HG03139 (cell line): Measurements from ENCODE around the gene IL32.

ENCODE experiments used
- ATAC-seq: cut with Tn5 transposase; IDR thresholded peaks from one replicate; pipeline ENCODE4 v1.9.1; 2021; ENCODE audit not compliant: unreplicated experiment

Gene IL32, protein sequence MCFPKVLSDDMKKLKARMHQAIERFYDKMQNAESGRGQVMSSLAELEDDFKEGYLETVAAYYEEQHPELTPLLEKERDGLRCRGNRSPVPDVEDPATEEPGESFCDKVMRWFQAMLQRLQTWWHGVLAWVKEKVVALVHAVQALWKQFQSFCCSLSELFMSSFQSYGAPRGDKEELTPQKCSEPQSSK

DNA sequence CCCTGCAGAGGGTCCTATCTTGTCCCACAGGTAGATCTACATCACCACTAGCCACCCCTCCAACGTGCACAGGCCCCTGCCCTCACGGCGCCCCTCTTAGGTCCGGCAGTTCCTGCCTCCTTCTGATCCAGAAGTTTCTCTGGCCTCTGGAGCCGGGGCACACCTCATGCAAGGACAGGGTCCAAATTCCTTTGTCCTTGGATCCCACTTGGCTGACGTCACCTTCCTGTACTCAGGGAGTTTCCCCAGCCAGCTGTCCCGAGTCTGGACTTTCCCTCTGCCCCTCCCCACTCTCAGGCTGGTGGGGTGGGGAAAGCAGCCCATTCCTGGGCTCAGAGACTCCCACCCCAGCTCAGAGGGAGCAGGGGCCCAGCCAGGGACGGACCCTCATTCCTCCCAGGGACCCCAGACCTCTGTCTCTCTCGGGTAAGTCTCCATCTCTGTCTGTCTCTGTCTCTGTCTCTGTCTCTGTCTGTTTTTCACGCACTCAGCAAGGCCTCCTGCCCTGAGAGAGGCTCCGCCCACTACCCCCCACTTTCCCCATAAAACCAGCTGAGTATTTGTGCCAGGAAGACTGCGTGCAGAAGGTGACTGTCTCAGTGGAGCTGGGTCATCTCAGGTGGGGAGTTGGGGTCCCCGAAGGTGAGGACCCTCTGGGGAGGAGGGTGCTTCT, at the start of gene IL32:
TSS of gene IL32 (plus strand) at position 572 of the 673 bp plus-strand sequence. CDS start 172 bp downstream, outside the sequence.
- ATAC-seq: no peak

DNA sequence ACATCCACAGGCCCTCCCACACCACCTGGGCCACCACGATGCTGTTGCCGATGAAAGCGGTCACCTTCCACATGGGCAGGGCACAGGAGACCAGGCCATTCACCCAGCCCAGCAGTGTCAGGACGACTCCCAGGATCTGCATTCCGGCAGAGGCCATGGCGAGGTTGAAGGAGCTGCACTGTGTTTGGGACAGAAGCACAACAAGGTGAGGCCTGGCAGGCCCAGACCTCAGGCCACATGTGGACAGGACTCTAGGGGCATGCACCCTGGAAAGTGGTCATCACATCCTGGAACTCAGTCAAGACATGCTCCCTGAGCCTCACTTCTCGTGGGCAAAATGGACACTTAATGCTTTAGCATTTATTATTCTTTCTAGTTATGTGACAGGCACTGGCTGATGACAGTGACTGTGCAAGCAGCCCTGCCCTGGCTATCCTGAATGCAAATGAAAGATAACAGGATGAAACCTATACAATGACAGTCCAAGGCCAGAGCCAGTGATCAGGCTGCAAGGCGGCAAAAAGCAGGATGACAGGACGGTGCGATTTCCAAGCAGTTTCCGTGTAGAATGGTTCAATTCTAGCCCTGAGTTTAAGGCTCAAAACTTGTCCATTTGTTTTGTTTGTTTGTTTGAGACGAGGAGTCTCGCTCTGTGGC, 49.4 kb upstream of the IL32 start:
- no peak for ATAC-seq

DNA sequence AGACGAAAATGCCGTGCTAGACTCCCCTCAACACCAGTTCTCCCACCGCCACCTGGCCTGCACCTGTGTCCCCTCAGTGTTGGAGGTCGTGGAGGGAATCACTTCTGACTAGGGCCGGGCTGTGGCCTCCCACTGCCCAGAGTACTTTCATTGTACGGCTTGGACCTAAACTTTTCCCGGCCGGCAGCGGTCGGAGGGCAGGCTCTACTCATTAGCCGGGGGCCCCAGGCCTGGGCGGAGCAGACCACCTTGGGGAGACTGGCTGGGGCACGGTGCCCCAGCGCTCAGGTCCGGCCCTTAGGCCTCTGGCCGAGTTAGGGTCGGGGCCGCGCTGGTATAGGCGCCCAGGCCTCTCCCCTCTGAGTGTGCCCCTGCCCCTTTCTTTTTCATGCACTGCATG, 48.1 kb upstream of the IL32 start:
- ATAC-seq: no peak

DNA sequence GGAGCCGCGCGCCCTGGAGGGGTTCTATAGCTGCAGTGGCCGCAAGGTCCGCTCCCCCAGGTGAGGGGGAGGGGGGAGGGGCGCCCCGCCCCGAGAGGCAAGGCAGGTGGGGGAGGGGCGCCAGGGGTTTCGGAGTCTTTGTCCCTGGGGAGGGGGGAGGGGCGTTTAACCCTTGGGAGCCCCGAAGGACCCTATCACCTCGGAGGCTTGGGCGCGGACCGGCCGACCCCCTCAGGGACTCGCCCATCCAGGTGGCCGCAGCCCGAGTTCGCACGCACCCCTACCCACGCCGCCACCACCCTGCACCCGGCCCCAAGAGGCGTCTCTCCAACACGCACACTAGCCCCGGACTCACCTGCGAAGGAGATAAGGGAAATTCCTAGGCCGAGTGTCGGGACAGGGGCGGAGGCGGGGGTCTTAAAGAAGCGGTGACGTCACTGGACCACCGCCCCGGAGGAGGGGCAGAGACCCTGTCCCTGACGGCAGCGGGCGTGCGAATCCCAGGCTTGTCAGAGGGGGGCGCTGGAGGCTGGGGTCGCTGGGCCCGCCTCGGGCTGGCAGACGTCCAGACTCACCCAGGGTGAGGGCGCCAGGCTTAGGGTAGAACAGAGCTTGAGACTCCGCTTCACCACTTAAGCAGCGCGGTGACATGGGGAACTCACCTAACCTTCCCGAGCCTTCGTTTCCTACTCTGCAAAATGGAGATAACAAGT, 47.5 kb upstream of the IL32 start, which contains the start of gene CLDN6:
TSS of gene CLDN6 (minus strand) at position 390 of the 713 bp plus-strand sequence. CDS start 2,162 bp downstream, outside the sequence.
- no peak for ATAC-seq

DNA sequence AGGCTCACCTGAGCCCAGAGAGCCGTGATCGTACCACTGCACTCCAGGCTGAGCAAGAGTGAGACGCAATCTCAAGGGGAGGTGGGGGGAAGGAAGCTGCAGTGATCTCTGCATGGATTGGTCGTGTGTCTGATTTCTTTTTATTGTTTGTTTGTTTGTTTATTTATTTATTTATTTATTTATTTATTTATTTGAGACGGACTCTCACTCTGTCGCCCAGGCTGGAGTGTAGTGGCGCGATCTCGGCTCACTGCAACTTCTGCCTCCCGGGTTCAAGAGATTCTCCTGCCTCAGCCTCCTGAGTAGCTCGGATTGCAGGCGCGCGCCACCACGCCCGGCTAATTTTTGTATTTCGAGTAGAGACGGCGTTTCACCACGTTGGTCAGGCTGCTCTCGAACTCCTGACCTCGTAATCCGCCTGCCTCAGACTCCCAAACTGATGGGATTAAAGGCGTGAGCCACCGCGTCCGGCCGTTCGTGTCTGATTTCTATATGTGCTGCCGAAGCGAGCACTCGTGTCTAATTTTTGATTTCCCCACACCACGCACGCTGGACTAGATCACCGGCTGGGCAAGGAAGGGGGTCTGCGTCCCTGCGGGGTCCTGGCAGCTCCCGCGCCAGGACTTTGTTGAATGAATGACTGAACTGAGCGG, 45.7 kb upstream of the IL32 start:
- no peak for ATAC-seq

DNA sequence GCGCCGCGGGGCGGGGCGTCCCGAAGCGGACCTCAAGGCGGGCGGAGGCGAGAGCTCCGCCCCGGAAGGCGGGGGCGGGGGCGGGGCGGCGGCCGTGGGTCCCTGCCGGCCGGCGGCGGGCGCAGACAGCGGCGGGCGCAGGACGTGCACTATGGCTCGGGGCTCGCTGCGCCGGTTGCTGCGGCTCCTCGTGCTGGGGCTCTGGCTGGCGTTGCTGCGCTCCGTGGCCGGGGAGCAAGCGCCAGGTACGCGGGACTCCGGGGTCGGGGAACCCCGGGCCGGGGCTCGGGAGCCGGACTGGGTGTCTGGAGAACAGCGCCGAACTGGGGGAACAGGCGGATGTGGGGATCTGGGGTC, 45.2 kb upstream of the IL32 start, which contains the start of gene TNFRSF12A:
TSS of gene TNFRSF12A (plus strand) at position 122 of the 357 bp plus-strand sequence. CDS start at position 152, 30 bp downstream.
- ATAC-seq: no peak

DNA sequence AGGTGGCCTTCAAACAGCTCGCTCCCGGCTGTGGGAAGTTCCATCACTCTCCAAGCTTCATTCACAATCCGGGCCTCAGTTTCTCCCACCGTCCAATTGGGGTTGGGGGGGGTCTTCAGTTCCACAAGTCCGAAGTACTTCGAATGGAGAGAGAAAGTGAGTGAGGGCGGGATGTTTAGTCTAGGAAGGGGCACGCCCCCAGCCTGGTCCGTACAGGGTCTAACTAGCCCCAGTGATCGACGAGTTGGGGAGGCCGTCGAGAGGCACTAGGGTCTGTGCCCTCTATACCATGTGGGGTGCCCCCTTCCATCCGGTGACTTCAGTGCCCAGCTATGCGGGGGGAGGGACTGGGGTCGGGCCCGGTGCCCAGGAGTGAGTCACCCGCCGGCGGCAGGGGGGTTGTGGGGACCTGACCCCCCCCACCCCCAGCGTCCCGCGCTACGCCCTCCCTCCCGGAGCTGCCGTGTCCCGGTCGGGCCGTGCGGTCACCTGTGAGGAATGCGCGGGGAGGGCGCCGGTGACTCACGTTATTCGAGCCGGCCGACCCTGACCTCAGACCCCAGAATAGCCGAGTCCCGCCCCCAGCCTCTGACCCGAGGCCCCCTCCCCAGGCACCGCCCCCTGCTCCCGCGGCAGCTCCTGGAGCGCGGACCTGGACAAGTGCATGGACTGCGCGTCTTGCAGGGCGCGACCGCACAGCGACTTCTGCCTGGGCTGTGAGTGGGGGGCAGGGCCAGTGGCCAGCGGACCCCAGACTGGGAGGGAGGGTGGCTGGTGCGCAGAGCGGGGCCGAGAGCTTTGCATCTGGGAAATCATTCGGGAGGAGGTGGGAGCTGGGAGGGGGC, 44.6 kb upstream of the IL32 start:
- no peak for ATAC-seq

DNA sequence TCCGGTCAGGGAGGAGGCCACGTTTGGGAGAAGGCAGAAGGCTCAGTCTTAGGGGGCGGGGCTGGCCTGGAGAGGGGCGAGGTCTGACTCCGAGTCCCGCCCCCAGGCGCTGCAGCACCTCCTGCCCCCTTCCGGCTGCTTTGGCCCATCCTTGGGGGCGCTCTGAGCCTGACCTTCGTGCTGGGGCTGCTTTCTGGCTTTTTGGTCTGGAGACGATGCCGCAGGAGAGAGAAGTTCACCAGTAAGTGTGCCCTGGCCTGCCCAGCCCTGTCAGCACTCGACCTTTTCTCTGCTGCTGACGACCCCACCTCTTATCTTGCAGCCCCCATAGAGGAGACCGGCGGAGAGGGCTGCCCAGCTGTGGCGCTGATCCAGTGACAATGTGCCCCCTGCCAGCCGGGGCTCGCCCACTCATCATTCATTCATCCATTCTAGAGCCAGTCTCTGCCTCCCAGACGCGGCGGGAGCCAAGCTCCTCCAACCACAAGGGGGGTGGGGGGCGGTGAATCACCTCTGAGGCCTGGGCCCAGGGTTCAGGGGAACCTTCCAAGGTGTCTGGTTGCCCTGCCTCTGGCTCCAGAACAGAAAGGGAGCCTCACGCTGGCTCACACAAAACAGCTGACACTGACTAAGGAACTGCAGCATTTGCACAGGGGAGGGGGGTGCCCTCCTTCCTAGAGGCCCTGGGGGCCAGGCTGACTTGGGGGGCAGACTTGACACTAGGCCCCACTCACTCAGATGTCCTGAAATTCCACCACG, 43.8 kb upstream of the IL32 start:
- no peak for ATAC-seq

DNA sequence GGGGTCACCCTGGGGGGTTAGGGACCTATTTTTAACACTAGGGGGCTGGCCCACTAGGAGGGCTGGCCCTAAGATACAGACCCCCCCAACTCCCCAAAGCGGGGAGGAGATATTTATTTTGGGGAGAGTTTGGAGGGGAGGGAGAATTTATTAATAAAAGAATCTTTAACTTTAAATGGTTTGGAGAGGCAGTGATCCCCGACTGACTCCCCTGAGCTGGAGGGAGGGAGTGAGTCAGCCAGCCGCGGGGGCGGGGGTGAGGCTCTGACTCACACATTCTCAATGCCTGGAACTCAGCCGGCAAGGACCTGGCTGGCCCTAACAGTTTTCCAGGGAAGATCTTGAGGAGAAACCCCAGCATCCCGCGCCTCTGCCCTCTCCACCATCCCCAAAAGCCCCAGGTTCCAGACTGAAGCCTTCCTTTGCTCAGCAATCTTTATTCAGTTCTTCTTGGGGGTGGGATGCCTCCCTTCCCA, 43.2 kb upstream of the IL32 start:
- ATAC-seq: no peak

DNA sequence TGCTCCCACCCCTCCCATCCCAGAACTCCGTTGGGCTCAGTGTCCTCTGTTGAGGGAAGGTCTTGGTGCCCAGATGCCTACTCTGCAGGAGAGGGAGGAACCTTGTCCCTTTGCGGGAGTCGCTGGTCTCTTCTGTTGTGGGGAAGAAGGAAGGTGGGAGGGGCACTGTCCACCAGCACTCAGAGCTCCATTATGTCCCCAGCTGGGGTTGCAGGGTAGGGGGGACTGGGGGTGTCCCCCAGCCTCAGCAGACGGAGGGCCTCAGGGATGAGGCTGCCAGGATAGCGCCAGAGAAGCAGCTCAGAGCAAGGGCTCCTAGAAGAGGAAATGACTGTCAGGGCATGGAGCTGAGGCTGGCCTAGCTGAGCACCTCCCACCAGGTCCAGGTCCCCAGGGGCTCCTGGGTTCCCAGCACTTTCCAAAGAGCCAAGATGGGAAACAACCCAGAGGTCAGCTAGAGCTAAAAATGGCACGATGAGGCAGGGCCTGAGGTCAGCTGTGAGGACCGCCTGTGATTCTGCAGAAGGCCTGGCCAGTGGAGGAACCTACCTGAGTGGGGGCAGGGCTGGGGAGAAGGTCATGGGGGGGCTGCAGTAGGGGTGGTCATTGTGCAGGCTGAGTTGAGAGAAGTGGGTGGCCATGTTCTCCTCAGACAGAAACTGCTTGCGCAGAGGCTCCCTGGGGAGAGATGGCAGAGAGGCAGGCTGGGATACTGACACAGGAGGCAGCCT, 42.6 kb upstream of the IL32 start:
- no peak for ATAC-seq

DNA sequence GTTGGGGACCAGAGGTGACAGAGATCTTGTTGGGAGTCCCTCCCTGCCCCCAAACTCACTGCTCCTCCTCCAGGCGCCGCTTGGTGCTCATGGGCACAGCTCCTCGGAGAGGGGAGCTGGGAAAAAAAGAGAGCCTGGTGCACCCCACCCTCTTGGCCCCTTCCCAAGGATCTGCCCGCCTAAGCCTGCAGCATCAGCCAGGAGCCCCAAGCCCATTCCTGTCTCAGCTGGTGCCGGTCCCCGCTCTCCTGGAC, 42.1 kb upstream of the IL32 start:
- ATAC-seq: no peak

DNA sequence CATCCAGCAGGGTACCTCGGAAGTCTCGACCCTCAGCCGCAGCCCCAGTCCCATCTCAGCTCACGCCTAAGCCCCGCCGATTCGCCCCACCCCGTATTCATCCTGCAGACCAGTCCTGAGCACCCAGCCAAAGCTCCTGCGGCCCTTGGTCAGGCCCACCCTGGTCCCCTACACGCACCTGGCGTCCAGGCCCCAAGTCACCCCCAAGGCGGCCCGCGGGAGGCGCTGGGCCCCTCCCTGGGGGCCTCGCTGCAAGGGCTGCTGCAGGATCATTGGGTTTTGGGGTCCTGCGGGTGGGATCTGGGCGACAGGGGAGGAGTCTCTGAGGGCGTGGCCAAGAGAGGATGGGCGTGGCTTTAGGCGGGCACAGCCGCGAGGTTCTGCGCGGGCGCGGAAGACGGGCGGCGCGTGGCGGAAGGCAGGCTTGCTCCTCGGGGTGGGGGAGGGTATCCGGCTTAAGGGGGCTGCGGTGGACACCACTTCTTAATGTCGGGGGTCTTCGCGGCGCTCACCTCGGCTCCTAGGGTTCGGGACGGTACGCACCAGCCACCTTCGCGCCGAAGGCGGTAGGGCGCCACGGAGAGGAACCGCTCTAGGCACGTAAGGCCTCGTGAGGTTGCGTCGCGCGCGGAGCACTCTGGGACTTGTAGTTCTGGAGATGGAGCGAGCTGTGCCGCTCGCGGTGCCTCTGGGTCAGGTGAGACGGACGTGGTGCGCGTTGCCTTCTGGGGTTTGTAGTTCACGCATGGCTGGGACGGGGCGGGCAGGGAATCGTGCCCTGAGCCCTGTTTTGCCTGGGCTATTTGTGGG, 41.6 kb upstream of the IL32 start, which contains the start of the genes HCFC1R1 and THOC6:
TSS of gene HCFC1R1 (minus strand) at position 274 of the 810 bp plus-strand sequence. CDS start at position 273, 1 bp downstream.
TSS of gene THOC6 (plus strand) at position 367 of the 810 bp plus-strand sequence. CDS start at position 659, 292 bp downstream.
- peak; percentile 64 for ATAC-seq

DNA sequence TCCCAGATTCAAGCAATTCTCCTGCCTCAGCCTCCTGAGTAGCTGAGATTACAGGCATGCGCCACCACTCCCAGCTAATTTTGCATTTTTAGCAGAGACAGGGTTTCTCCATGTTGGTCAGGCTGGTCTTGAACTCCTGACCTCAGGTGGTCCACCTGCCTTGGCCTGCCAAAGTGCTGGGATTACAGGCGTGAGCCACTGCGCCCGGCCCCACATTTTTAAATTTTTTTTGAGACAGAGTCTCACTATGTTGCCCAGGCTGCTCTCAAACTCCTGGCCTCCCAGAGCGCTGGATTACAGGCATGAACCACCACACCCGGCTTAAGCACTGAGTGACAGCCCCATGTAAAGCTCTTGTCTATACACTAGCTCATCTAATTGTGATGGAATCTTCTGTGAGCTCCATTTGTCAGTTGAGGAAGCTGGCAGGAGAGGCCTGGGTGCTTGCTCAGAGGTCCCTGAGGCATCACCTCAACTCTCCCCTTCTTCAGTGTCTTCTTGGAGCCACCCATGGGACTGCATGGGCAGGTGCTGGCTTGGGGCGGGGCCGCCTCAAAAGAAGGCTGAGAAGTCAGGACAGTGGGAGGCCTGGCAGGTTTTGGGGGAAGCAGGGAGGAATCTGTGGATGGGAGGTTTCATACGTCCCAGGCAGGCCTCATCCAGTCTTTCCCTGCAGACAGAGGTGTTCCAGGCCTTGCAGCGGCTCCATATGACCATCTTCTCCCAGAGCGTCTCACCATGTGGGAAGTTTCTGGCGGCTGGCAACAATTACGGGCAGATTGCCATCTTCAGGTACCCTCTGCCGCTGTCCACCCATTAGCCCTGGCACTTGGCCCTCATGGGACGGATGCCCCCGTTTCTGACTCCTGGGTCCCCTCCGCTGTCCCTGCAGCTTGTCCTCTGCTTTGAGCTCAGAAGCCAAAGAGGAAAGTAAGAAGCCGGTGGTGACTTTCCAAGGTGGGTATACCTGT, 40.1 kb upstream of the IL32 start:
- ATAC-seq: no peak

DNA sequence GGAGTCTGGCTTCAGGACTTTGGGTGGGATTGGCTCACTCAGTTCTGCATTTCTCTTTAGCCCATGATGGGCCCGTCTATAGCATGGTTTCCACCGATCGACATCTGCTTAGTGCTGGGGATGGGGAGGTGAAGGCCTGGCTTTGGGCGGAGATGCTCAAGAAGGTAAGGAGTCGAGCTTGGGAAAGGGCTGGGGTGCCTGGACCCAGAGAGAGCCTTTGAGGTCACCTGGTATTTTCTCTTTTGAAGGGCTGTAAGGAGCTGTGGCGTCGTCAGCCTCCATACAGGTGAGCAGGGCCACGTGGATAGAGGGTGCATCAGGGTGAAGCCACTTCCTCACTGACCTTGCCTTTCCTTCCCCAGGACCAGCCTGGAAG, 39.4 kb upstream of the IL32 start:
- no peak for ATAC-seq

DNA sequence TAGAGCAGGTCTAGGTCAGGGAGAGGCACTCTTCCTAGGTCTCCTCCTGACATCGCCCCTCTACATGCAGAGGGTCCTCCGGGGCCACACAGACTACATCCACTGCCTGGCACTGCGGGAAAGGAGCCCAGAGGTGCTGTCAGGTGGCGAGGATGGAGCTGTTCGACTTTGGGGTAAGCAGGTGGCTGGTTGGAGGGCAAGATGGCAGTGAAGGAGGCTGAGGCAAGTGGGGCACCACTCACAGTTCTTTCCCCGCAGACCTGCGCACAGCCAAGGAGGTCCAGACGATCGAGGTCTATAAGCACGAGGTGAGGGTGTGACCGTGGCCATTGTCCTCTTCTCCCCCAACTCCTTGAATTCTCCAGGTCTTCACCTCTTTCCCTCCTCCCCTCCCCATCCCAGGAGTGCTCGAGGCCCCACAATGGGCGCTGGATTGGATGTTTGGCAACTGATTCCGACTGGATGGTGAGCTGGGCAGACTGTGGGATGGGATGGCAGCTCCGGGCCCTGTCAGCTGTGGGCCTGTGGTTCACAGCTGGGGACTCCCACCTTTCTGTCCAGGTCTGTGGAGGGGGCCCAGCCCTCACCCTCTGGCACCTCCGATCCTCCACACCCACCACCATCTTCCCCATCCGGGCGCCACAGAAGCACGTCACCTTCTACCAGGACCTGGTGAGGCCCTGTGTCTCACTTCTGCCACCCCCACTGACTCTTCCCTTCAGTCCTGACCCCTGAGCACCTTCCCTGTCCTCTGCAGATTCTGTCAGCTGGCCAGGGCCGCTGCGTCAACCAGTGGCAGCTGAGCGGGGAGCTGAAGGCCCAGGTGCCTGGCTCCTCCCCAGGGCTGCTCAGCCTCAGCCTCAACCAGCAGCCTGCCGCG, 38.6 kb upstream of the IL32 start:
- no peak for ATAC-seq

DNA sequence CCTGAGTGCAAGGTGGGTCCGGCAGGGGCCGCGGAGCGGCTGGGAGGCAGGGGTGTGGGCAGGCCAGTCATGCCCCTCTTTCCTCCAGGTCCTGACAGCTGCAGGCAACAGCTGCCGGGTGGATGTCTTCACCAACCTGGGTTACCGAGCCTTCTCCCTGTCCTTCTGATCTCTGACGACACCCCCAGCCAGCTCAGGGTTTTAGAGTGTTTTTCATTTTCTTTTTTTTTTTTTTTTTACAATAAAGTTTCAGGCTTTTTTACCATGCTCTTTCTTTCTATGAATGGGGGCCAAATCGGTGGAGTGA, 38.0 kb upstream of the IL32 start:
- no peak for ATAC-seq
